Measurements from ENCODE around the gene GPANK1.

- TF ChIP-seq CTCF (IDR thresholded peaks at IDR 0.05) (no peak), POLR2A (IDR thresholded peaks at IDR 0.05) (no peak)
These were observed 27.6 kb upstream of the GPANK1 start for GRCh38 chr6:31692353-31692752.

Measured in breast epithelium (tissue), 3 donors.